Measurements from ENCODE around the gene PRLR.

The PRLR gene

GRCh38 chr5:35212122-35212982, 17.9 kb downstream of the PRLR start:
- no peak for DNase-seq (ENCODE audit: low read depth, low spot score)
- H3K4me3 ChIP-seq (ENCODE audit: low read depth, low read length): no peak overlapping the region
- TF ChIP-seq, protein P1, sequence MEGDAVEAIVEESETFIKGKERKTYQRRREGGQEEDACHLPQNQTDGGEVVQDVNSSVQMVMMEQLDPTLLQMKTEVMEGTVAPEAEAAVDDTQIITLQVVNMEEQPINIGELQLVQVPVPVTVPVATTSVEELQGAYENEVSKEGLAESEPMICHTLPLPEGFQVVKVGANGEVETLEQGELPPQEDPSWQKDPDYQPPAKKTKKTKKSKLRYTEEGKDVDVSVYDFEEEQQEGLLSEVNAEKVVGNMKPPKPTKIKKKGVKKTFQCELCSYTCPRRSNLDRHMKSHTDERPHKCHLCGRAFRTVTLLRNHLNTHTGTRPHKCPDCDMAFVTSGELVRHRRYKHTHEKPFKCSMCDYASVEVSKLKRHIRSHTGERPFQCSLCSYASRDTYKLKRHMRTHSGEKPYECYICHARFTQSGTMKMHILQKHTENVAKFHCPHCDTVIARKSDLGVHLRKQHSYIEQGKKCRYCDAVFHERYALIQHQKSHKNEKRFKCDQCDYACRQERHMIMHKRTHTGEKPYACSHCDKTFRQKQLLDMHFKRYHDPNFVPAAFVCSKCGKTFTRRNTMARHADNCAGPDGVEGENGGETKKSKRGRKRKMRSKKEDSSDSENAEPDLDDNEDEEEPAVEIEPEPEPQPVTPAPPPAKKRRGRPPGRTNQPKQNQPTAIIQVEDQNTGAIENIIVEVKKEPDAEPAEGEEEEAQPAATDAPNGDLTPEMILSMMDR (IDR thresholded peaks at IDR 0.05; ENCODE audit: low read depth, low read length): no peak
- in situ Hi-C loops (cut with HindIII; ENCODE audit: low sequenced_read_pairs): no loop called here

GRCh38 chr5:35209862-35210261, 20.4 kb downstream of the PRLR start:
- TF ChIP-seq, protein P1 (IDR thresholded peaks at IDR 0.05; ENCODE audit: low read depth, low read length): no peak
- H3K4me3 ChIP-seq (ENCODE audit: low read depth, low read length): no peak overlapping the region
- DNase-seq (ENCODE audit: low read depth, low spot score): no peak
- in situ Hi-C loops (cut with HindIII; ENCODE audit: low sequenced_read_pairs): no loop called here

- no peak for DNase-seq (ENCODE audit: low read depth, low spot score)
- in situ Hi-C loops (cut with HindIII; ENCODE audit: low sequenced_read_pairs): no loop called here
- TF ChIP-seq, protein P1 (IDR thresholded peaks at IDR 0.05; ENCODE audit: low read depth, low read length): no peak
- no peak overlapping the region for H3K4me3 ChIP-seq (ENCODE audit: low read depth, low read length)
Observed at GRCh38 chr5:35205606-35206005, 24.7 kb downstream of the PRLR start.

DNA sequence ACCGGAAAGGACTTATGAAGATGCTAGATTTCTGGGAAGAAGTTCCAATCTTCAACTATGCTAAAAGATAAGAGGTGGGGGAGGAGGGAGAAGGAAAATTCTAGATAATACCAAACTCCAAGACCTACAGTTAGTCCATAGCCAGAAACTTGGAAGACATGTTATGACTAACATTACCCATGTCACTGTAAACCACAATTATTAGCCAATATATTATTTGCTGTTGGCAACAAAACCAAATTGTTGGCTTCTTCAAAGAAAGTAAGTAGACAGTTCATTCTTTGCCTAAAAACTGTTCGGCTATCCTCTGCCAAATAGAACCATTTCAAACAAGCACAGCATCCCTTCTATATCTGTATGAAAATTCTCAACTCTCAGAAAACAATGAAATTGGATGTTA, 25.1 kb downstream of the PRLR start:
- in situ Hi-C loops (cut with HindIII; ENCODE audit: low sequenced_read_pairs): no loop called here
- no peak overlapping the region for H3K4me3 ChIP-seq (ENCODE audit: low read depth, low read length)
- DNase-seq (ENCODE audit: low read depth, low spot score): no peak
- TF ChIP-seq, protein P1 (IDR thresholded peaks at IDR 0.05; ENCODE audit: low read depth, low read length): no peak

GRCh38 chr5:35203403-35203802, 26.9 kb downstream of the PRLR start:
- TF ChIP-seq, protein P1 (IDR thresholded peaks at IDR 0.05; ENCODE audit: low read depth, low read length): no peak
- no peak for DNase-seq (ENCODE audit: low read depth, low spot score)
- in situ Hi-C loops (cut with HindIII; ENCODE audit: low sequenced_read_pairs): no loop called here
- H3K4me3 ChIP-seq (ENCODE audit: low read depth, low read length): no peak overlapping the region

- TF ChIP-seq, protein P1 (IDR thresholded peaks at IDR 0.05; ENCODE audit: low read depth, low read length): peak; percentile 67
- in situ Hi-C loops (cut with HindIII; ENCODE audit: low sequenced_read_pairs): no loop called here
- no peak overlapping the region for H3K4me3 ChIP-seq (ENCODE audit: low read depth, low read length)
- peak; percentile 42 for DNase-seq (ENCODE audit: low read depth, low spot score)
Observed at GRCh38 chr5:35202319-35203111, 27.8 kb downstream of the PRLR start.

Measured in astrocyte of the spinal cord (primary cell).